Hypothalamus (tissue), 51 donors: ENCODE data around the gene MTUS2.

Experiments
- DNase-seq, 51 donors: peaks; one replicate each; lab custom pipeline; 2025; lab: John Stamatoyannopoulos, UW

MTUS2 gene

DNA sequence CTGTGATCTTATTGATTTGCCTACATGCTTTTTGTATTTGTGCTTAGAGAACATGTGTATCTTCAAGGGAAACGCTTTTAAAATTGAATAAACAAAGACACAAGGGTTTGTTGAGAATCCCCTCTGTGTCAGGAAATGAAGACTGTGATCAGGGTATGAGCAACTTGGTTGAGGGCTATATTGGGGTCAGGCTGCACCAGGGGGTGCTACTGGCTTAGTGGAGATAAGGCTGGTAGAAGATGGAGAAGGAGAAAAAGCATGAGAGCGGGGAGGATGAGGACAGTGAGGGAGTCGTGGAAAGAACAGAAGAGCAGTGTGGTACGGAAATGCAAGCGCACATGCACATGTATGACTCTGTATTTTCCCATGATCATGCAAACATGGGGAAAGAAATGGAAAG is 201.6 kb downstream of the MTUS2 start:
- no peak for DNase-seq

DNA sequence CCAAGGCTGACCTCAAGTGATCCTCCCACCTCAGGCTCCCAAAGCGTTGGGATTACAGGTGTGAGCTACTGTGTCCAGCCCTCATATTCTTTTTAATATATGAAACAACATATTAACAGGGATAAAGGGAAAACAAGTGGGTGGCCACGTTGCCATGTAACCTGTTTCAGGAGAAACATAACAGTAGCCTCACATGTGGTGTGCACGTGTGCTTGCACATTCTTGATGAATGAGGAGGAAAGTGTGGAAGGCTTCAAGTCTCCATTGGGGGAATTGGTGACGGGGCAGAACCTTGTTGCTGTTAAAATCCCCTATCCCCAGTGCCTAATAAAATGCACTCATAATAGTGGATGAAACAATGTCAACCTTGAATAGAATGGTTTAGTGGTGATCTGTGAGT is 202.3 kb downstream of the MTUS2 start:
- no peak for DNase-seq

DNA sequence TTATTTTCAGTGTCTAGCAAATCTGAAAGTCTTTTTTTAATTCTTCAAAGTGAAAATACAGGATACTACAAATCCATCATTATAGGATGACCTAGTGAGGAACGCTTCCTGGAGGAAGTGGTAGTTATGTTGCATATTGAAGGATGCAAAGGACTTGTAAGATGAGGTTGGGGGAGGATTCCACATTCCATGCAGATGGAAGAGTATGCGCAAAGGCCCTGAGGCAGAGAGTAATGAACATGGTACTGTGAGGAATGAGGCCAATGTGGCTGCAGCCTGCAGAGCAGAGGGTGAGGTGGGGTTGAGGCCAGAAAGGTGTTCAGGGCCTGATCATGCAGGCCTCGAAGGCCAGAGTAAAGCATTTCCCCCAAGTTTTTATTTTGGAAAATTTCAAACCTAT is 202.8 kb downstream of the MTUS2 start:
- no peak for DNase-seq

DNA sequence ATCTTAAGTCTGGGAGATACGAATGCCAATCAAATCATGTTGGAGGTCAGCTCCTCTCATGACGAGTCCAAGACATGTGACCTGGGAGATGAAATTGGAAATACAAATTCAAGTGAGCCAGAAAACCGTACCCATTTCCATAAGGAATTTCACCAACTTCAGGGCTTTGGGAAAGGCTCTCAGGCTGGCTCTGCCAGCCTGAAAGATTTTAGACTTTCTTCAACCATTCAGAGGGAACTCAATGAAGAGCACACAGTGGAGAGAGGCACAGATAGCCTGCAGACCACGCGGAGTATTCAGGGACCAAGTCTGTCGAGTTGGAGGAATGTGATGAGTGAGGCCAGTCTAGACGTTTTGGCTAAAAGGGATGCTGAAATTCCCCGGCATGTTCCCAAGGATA is 204.6 kb downstream of the MTUS2 start:
- no peak for DNase-seq

DNA sequence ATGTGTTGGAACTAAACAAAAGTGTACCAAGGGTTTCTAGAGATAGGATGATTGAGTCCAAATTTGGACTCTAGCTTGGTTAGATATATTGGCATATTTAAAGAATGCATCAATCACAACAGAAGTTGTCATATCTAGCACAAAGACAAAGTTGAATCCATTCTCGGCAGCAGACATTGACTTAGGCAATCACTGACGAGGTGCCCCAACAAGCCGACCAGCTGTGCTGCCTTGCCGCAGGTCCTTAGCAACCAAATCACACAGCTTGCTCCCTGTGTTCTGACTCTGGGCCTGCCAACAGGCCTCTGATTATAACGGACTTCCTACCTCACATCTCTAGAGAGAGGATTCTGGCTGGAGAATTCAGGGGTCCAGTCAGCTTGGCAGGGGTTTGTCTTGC is 208.7 kb downstream of the MTUS2 start:
- DNase-seq: no peak

DNA sequence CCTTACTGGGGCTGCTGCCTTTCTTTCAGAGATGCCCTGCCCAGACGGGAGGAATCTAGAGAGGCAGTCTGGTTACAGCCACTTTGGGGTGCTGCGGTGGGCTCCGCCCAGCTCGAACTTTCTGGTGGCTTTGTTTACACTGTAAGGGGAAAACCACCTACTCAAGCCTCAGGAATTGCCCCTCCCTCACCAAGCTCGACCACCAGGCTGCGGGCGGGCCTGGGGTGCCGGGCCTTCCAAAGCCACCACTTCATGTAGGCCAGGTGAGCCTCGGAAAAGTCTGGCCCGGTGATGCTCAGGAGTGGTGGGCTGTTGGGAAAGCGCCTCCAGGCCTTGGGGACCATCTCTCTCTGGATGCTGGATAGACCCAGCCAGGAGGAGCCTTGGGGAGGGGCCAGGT is 218.6 kb downstream of the MTUS2 start:
- no peak for DNase-seq

DNA sequence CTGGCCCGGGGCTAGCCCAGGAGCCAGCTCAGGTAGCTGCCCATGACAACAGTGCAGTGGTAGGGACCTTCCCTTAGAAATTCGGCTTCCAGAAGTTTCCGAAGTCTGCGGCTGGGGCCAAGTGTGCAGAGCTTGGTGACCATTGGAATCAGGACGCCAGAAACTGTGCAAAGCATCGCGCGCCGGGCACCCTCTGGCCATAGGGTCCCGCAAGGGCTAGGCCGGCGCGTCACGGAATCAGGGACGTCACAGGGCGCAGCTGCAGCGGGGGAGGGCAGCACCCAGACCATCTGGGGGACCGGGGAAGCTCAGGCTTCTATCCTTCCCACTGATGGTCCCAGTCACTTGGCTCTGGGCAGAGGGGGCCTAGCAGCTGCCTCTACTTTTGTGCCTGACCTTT is 219.1 kb downstream of the MTUS2 start:
- DNase-seq: no peak

DNA sequence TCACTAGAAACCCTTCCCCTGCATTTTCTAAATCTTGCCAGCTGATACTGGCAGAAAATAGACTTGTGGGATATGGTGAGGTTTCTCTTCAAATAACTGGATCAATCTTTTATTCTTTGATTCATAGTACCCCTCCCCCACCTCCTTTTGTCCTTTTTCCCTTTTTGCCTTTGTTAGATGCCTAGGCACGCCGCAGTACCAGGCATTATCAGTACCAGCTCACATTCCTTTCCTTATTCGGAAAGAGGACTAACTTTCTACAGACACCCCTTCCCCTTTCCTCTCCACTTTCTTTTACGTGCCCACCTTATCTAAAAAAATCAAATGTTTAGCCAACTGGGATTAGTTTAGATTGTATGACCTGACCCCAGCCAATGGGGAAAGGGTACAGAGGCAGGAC is 226.4 kb downstream of the MTUS2 start:
- no peak for DNase-seq

DNA sequence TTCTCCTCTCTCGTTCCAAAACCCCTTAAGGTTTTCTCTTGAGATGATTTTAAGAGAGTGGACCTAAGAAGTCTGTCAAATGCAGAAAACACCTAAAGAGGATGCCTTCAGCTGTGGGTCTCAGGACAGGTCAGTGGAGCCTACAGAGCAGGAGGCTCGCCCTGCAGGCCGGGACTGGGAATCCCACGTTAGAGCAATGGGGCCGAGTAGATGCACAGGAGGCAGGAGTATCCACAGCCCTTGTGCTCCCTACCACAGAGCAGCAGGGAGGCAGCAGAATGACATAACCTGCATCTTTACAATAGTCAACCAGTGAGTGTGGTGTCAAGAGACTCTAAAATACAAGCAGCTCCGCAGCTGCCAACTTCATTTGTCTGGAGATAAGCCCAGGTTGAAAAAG is 229.4 kb downstream of the MTUS2 start:
- no peak for DNase-seq

DNA sequence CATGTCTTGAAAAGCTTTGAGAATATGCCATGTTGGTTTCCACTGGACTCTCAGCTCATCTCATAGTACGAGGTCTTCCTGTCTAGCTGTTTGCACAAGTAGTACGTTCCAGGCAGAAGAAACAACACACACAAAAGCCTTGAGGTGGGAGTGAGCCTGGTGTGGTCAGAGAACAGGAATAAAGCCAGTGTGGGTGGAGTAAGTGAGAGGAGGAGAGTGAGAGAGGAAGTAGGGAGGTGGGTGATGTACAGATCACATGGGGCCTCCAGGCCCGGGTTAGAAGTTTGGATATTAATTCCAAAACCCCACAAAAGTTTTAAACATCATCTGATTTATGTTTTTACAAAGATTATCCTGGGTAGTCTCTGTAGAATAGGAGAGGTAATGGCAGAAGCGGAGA is 230.6 kb downstream of the MTUS2 start:
- no peak for DNase-seq

DNA sequence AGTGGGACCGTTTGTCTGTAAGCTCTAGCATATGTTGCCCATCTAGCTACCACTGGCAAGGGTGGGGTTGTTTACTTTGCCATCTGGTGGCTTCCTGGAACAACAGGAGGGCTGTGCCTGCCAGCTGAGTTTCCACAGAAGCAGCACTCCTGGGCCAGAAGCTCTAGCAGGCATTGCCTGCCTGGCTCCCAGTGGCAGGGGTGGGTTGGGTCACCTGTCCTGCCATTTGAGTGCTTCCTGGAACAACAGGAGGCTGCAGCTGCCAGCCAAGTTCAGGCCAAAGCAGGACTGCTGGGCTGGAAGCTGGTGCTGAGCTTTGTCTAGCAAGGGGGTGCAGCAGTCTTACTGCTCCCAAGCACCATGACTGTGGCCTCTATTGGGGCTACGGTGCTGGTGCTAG is 239.7 kb downstream of the MTUS2 start:
- DNase-seq: no peak

DNA sequence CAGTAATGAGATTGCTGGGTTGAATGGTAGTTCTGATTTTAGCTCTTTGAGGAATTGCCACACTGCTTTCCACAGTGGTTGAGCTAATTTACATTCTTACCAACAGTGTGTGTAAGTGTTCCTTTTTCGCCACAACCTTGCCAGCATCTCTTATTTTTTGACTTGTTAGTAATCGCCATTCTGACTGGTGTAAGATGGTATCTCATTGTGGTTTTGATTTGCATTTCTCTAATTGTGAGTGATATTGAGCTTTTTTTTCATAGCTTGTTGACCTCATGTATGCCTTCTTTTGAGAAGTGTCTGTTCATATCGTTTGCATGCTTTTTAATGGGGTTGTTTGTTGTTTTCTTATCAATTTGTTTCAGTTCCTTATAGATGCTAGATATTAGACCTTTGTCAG is 245.0 kb downstream of the MTUS2 start:
- no peak for DNase-seq

DNA sequence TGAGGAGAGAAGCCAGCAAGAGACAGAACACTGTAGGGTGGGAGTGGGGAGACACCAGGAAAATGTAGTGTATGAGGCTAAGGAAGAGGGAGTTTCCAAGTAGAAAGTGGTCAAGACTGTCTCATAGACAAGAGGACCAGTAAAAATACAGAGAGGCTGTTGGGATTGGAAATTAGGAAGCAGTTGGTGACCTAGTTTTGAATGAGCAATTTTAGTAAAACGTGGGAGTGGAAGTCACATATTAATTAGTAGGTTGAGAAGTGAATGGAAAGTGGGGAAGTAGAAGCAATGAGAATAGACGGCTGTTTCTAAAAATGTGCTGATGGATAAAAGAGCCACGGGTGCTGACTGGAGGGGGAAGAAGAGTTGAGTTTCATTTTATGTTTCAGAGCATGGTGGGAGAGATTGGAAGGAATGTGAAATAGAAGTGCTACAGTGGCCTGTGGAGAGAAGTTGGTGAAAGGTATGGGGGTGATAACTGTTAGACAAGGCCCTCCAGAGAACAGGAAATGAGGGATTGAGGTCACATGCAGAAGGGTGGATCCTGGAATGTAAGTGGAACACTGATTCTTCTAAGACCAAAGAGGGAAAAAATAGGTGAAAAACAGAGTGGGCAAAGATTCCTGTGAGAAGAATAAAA is 247.3 kb downstream of the MTUS2 start:
- no peak for DNase-seq

DNA sequence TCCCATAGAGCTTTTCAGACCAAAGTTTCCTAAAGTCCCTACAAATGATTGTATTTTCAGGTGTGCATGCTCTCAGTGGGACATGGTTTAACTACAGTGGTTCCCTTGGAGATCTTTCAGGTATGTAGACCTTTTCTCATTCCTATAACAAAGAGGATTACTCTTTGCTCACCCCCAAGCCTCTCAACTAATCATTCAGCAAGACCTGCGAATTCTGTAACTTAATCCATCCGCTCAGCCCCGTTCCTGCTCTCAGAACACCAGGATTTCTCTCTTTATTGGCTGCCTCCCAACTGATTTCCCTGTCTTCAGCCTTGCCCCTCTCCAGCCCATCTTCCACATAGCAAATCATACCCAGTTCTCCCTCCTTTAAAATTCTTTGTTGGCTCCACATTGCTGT is 253.6 kb downstream of the MTUS2 start:
- no peak for DNase-seq

DNA sequence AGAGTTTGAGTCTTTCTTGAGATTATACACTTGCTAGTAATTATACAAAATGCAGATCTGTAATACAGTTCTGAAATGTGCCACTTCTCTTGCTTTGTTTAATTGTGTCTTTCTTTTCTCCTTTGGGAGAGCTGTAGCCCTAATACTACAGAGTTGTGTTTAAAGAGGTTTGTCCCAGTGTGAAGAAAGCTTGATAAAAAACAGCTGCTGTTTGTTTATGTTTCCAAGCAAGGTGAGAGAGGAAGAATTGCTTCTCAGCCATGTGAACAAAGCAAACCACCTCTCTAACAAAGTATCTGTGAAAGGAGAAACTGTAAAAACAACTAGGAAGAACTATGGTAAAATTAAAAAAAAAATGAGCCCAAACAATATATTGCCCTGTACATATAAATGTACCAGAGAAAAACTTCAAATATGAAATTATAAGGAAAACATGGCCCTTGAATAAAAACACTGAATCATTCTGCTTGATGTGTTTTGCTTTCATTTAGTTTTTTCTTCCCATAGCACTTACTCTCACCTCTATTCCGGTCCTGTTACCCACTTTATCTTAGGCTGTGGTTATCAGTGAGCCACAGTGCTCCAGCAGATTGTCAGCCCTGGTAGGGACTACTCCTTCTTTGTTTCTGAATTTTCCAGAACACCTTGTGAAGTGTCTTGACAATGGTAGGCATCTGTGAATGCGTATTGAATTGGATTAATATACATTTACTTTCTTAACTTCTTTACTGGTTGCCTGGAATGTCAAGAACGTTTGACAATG is 257.1 kb downstream of the MTUS2 start:
- DNase-seq: no peak

DNA sequence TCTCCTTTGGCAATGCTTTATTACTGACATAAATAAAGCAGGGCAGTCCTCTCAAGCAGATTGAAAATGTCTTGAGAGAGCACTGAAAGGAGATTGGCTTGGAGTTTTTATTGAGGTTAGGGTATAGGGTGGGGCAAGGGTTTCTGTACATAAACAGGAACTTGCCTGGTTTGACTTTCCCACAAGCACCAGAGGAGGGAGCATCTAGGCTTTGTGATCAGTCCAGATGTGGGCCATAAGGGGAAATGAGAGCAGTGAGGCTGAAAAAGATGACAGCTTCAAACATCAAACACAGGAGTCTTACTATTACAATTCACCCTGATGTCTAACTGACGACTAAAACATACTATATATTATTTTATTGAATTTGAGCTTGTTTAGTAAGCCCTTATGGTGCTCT is 260.9 kb downstream of the MTUS2 start:
- no peak for DNase-seq

DNA sequence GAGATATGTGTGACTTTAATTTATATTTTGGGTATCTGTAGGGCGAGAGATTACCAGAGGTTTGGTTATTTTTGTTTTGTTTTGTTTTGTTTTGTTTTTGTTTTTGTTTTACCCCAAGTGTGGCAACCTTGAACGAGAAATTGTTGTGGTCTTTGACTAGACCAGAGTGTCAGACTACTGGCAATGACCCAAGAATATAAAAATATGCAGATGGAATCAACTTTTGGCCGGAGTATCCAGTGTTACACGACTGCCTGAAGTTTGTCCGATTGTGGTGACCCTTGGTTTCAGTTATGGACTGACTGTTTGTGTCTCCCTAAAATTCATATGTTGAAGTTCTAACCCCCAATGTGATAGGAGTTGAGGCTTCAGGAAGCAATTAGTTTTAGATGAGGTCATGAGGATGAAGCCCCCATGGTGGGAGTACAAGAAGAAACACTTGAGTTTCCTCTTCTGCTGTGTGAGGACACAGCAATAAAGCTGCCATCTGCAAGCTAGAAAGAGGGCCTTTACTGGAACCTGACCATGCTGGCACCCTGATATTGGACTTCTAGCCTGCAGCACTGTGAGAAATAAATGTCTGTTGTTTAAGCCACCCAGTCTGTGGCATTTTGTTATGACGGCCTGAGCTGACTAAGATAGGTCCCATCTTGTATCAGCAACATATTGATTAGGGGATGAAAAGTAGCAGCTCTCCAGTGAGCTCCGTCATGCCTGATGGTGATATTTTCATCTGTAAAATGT is 261.7 kb downstream of the MTUS2 start:
- no peak for DNase-seq

DNA sequence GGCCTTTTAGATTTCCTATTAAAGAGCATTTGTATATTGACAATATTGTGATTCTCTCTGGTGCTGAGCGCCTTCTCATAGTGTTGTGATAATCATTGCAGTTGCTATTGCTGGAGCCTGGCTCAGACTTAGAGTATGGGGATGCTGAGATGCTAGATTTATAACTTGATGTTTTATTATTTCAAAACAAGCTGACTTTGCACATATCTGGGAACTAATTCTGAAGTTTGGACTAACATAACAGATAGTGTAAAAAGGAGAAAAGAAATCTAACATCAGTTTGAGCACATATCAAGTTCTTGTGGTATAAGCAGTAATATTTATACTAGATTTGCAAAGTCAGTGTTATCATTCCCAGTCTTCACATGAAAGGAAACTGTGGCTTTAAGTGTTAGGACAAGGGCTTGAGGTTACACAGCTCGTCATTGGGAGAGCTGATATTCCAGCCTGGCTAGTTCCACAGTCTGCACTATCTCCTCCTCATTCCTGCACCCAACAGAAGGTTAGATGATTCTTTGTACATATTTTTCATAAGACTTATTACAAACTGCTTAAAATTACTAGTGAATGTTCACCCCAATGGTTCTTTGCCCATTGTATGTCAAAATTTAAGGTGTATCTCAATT is 279.8 kb downstream of the MTUS2 start:
- no peak for DNase-seq

DNA sequence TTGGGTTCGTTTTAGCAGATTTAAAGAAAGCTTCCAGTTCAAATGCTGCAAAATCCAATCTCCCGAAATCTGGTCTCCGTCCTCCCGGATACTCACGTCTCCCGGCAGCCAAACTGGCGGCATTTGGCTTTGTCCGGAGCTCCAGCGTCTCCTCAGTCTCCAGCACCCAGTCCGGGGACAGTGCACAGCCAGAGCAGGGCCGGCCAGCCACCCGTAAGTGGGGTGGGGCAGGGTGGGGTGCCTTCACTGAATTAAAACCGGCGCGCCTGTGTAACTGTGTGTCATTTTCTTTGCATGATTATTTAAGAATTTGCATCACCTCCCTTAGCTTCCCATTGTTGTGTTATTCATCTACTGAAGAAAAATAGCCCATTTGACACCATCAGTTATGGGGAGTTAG is 280.6 kb downstream of the MTUS2 start:
- no peak for DNase-seq

DNA sequence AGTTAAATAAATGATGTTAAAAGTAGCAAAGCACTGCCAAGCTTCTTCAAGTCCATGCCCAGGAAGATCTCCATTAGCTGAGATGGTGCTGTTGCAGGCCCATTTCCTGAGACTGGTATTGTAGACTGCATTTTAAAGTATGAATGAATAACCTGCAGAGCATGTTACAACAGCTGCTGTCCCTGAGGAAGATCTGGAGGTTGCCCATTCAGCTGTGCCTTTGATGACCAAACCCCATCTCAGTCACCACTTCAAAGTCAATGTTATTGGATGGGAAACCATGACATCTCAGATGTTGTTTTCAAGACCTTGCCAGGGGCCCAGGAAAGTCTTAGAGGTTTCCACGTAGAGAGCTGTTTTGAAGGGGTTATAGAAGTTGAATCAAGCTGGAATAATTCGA is 281.3 kb downstream of the MTUS2 start:
- no peak for DNase-seq

DNA sequence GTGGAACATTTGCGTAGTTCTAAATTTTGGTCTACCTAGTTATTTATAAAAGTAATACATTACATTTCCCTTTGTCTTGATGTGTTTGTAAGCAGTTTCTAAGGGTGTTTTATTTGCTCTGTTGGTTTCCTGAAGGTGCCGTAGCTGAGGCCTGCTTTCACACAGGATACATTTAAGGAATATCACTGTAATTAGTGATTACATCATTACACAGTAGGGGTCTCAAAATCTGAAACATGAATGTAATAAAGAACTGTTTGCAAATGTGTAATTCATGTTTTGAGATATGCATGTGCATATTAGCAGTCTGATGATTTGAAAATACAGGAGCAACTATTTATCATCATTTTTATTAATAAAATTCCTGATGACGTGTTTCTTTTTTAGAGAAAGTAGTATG is 281.8 kb downstream of the MTUS2 start:
- DNase-seq: no peak
